Cerebellar cortex (tissue), 1 donor: Measurements from ENCODE around the gene RBKS.
A peak's percentile ranks its signal among the peaks of the same experiment; 100 is the strongest.
"Not testable (repeated sequence)": the region's sequence is repeated elsewhere in the genome, so short reads cannot be mapped to it uniquely, and the experiment has no call there.

ENCODE experiments used
- DNase-seq: peaks from one replicate; pipeline ENCODE4 v3.0.0-alpha.2; 2015; ENCODE audit warnings: low spot score

The RBKS gene

GRCh38 chr2:27906074-27906473, 15.9 kb upstream of the RBKS start:
- no peak for DNase-seq

- no peak for DNase-seq
These were observed 14.1 kb upstream of the RBKS start for GRCh38 chr2:27904405-27904665.

- no peak for DNase-seq
These were observed 13.6 kb upstream of the RBKS start for GRCh38 chr2:27903649-27904404.

- DNase-seq: no peak
These were observed 12.8 kb upstream of the RBKS start for GRCh38 chr2:27903018-27903417.

GRCh38 chr2:27902098-27902497, 11.9 kb upstream of the RBKS start:
- DNase-seq: no peak

GRCh38 chr2:27901234-27901633, 11.0 kb upstream of the RBKS start:
- no peak for DNase-seq

- no peak for DNase-seq
These were observed 7.5 kb upstream of the RBKS start for GRCh38 chr2:27897717-27898116.

GRCh38 chr2:27893006-27893405, 2.8 kb upstream of the RBKS start:
- no peak for DNase-seq

GRCh38 chr2:27891673-27892105, 1.5 kb upstream of the RBKS start:
- peak; percentile 13 for DNase-seq

- DNase-seq: peak; percentile 70
These were observed 911 bp upstream of the RBKS start for GRCh38 chr2:27890924-27891672.

- peak; percentile 5 for DNase-seq
These were observed 427 bp downstream of the RBKS start for GRCh38 chr2:27889774-27890145.

- no peak for DNase-seq
These were observed 1.4 kb downstream of the RBKS start for GRCh38 chr2:27888790-27889189.

GRCh38 chr2:27887830-27888229, 2.4 kb downstream of the RBKS start:
- DNase-seq: no peak

- no peak for DNase-seq
These were observed 3.1 kb downstream of the RBKS start for GRCh38 chr2:27887111-27887510.

GRCh38 chr2:27886322-27886721, 3.9 kb downstream of the RBKS start:
- no peak for DNase-seq

GRCh38 chr2:27885661-27886060, 4.5 kb downstream of the RBKS start:
- no peak for DNase-seq

- DNase-seq: no peak
These were observed 5.0 kb downstream of the RBKS start for GRCh38 chr2:27885234-27885633.

- no peak for DNase-seq
These were observed 5.6 kb downstream of the RBKS start for GRCh38 chr2:27884601-27885000.

GRCh38 chr2:27882584-27882922, 7.6 kb downstream of the RBKS start:
- DNase-seq: not testable (repeated sequence)

GRCh38 chr2:27881815-27882583, 8.2 kb downstream of the RBKS start:
- DNase-seq: not testable (repeated sequence)

GRCh38 chr2:27878825-27879224, 11.4 kb downstream of the RBKS start:
- DNase-seq: no peak

GRCh38 chr2:27875089-27875881, 14.9 kb downstream of the RBKS start:
- DNase-seq: no peak
